COLO829 (cell line): ENCODE measurements around the gene PRG3.

Source experiments
- DNase-seq: peaks from one replicate; pipeline ENCODE4 v3.0.0; 2012; ENCODE audit warnings: low spot score

Gene PRG3

GRCh38 chr11:57380975-57381374, at the start of gene PRG3:
TSS of gene PRG3 (minus strand) at chr11:57381150. CDS start at chr11:57380708, 442 bp downstream.
- no peak for DNase-seq

- no peak for DNase-seq
These were observed 49.0 kb upstream of the PRG3 start for GRCh38 chr11:57429946-57430345.

- no peak for DNase-seq
These were observed 47.7 kb upstream of the PRG3 start for GRCh38 chr11:57428643-57429042.

GRCh38 chr11:57427727-57428082, 46.8 kb upstream of the PRG3 start:
- no peak for DNase-seq

- peak; percentile 31 for DNase-seq
These were observed 46.2 kb upstream of the PRG3 start, which contains the start of gene SLC43A3 for GRCh38 chr11:57426929-57427726. TSS of gene SLC43A3 (minus strand) at chr11:57427121. CDS start at chr11:57426172, 949 bp downstream.

- no peak for DNase-seq
These were observed 45.5 kb upstream of the PRG3 start for GRCh38 chr11:57426439-57426928.

- no peak for DNase-seq
These were observed 44.9 kb upstream of the PRG3 start for GRCh38 chr11:57425565-57426438.

- DNase-seq: peak; percentile 68
These were observed 44.0 kb upstream of the PRG3 start for GRCh38 chr11:57424792-57425564.

GRCh38 chr11:57424137-57424791, 43.3 kb upstream of the PRG3 start:
- DNase-seq: no peak

- DNase-seq: no peak
These were observed 41.7 kb upstream of the PRG3 start for GRCh38 chr11:57422669-57423068.

GRCh38 chr11:57421805-57422204, 40.9 kb upstream of the PRG3 start:
- no peak for DNase-seq

- DNase-seq: no peak
These were observed 40.1 kb upstream of the PRG3 start for GRCh38 chr11:57421066-57421465.

GRCh38 chr11:57419146-57419545, 38.2 kb upstream of the PRG3 start:
- DNase-seq: no peak

GRCh38 chr11:57418131-57418530, 37.2 kb upstream of the PRG3 start:
- no peak for DNase-seq

GRCh38 chr11:57417056-57417455, 36.1 kb upstream of the PRG3 start:
- DNase-seq: no peak

- no peak for DNase-seq
These were observed 35.5 kb upstream of the PRG3 start for GRCh38 chr11:57416436-57416835.

GRCh38 chr11:57414612-57415212, 33.8 kb upstream of the PRG3 start:
- no peak for DNase-seq

- no peak for DNase-seq
These were observed 32.7 kb upstream of the PRG3 start for GRCh38 chr11:57413681-57414080.

- no peak for DNase-seq
These were observed 29.3 kb upstream of the PRG3 start for GRCh38 chr11:57410287-57410686.

GRCh38 chr11:57409321-57410100, 28.6 kb upstream of the PRG3 start:
- DNase-seq: no peak
